ENCODE results near the gene TYSND1. TPM values are rescaled to one million over a fixed set of nuclear protein-coding genes. Genes with fewer than 3 reads are reported as not detected.
"Not testable (repeated sequence)": the region's sequence is repeated elsewhere in the genome, so short reads cannot be mapped to it uniquely, and the experiment has no call there.

The TYSND1 gene
- total RNA-seq, 3 donors from 2014 or later = 11.6 to 11.9 (median 11.8) TPM

DNA sequence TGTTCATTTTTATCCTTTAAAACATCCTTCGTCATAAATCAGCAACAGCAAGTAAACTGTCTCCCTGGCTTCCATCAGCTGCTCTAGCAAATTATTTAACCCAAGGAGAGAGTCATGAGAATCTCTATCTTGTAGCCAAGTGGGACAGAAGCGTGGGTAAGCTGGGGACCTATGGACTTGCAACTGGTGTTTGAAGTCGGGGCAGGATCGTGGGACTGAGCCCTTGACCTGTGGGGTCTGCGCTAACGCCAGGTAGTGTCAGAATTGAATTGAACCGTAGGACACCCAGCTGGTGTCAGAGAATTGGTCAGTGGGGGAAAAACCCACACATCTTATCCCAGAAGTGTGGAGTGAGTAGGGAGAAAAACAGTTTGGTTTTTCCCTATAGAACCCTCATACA lies 27.3 kb downstream of the TYSND1 start:
- ATAC-seq (no peak), DNase-seq (no peak)
- Mint-ChIP-seq H3K27me3 (ENCODE audit: low read depth) (no peaks in the 10 kb centered on the region), H3K4me3 (no peak overlapping the region), H3K9me3 (no peaks in the 10 kb centered on the region), H3K4me1 (ENCODE audit: low read depth) (peaks cover 2% of the 10 kb centered on the region), H3K36me3 (ENCODE audit: insufficient read depth) (peaks cover 7% of the 10 kb centered on the region)

DNA sequence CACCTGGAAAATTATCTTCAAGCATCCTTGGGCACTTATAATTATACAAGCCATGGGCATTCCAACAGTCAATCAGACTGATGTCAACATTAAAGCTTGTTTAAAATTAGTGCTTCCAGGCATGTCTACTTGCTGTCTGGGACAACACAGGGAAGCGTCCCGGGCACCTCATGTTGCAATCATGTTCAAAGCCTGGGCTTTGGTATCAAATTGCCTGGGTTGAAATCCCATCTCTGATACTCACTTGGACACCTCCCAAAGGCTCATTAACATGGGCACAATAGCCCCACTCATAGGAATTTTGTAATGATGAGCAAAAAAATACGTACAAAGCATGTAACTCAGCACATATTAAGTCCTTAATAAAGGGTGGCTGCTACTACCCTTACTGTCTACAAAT lies 28.3 kb downstream of the TYSND1 start:
- DNase-seq (no peak), ATAC-seq (no peak)
- Mint-ChIP-seq H3K9me3 (no peaks in the 10 kb centered on the region), H3K4me1 (ENCODE audit: low read depth) (peaks cover 2% of the 10 kb centered on the region), H3K4me3 (no peak overlapping the region), H3K27me3 (ENCODE audit: low read depth) (no peaks in the 10 kb centered on the region), H3K36me3 (ENCODE audit: insufficient read depth) (peaks cover 13% of the 10 kb centered on the region)

DNA sequence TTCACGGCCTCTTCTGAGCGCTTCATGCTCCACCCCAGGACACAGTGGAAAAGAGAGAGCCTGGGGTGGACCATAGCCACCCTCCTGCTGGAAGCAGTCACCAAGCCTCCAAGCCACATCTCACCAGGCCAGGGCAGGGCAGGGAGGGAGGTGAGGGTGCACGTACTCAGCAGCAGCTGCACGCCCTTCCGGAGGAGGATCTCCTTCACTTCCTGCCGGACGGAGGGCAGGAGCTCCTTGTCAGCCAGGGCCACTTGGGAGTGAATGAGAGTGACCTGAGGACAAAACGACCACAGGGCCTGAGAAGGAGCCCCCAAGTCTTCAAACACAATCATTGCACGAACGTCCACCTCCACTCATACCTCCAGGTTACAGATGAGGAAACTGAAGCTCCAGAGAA lies 28.9 kb downstream of the TYSND1 start:
- no peak for ATAC-seq

DNA sequence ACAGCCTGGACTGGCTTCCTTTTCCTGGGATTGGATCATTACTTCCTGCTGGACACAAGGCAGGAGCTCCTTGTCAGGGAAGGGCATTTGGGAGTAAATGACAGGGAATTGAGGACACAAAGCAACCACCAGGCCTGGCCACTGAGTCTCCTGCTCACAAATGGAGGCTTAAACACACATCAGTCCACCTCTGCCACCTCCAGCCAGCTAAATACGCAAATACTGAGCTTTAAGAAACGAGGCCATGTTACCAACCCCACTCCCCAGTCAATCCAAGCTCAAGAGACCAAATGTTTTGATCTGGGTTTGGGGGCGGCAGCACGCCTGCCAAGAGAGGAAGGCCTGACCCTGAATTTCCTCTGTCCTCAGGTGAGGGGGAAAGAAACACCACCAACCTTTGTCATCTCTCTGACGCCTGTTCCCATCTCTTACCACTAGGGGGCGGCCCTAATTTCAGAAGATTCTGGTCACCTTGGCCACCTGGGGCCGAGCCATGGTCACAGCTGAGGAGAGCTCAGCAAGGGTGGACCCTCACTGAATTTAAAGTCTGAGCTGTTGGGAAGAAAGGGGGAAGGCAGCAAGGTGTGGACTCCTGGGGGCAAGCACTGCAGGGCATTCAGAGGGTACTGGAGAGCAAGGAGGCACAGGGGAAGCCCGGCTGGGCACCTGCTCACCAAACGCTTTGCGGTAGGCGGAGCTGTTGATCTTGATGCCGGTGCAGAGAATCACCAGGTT lies 30.4 kb downstream of the TYSND1 start:
- no peak overlapping the region for H3K4me3 Mint-ChIP-seq
- H3K27me3 Mint-ChIP-seq (ENCODE audit: low read depth) = no peaks in the 10 kb centered on the region
- DNase-seq = peak; percentile 53
- no peaks in the 10 kb centered on the region for H3K9me3 Mint-ChIP-seq
- H3K36me3 Mint-ChIP-seq (ENCODE audit: insufficient read depth) = peaks cover 19% of the 10 kb centered on the region
- ATAC-seq = peak; percentile 76 to 84
- H3K4me1 Mint-ChIP-seq (ENCODE audit: low read depth) = peaks cover 2% of the 10 kb centered on the region

More for the DNA sequence above, 28.9 kb downstream of the TYSND1 start:
- Mint-ChIP-seq H3K27me3 (ENCODE audit: low read depth) (no peaks in the 10 kb centered on the region), H3K36me3 (ENCODE audit: insufficient read depth) (peaks cover 17% of the 10 kb centered on the region), H3K4me1 (ENCODE audit: low read depth) (peaks cover 2% of the 10 kb centered on the region), H3K4me3 (no peak overlapping the region), H3K9me3 (no peaks in the 10 kb centered on the region)
- DNase-seq = no peak

DNA sequence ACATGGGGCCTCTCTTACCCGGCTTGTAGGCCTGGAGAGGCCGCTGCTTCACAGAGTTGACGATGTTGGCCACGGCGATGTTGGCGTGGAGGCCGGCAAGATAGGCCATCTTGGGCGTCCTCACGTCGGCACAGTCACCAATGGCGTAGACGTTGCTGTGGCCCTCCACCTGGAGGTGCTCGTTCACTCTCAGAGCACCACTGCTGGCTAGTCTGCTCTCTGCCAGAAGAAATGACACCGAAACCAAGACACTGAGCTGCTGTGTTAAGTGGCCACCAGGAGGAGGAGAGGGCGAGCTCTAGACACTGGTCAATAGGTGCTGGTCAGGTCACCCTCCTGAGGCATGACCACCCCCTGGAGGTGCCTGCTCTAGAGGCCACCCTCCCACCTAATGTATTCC lies 31.6 kb downstream of the TYSND1 start:
- H3K27me3 Mint-ChIP-seq (ENCODE audit: low read depth) = no peaks in the 10 kb centered on the region
- ATAC-seq (no peak), DNase-seq (no peak)
- peaks cover 2% of the 10 kb centered on the region for H3K4me1 Mint-ChIP-seq (ENCODE audit: low read depth)
- H3K9me3 Mint-ChIP-seq = no peaks in the 10 kb centered on the region
- peaks cover 15% of the 10 kb centered on the region for H3K36me3 Mint-ChIP-seq (ENCODE audit: insufficient read depth)
- no peak overlapping the region for H3K4me3 Mint-ChIP-seq

DNA sequence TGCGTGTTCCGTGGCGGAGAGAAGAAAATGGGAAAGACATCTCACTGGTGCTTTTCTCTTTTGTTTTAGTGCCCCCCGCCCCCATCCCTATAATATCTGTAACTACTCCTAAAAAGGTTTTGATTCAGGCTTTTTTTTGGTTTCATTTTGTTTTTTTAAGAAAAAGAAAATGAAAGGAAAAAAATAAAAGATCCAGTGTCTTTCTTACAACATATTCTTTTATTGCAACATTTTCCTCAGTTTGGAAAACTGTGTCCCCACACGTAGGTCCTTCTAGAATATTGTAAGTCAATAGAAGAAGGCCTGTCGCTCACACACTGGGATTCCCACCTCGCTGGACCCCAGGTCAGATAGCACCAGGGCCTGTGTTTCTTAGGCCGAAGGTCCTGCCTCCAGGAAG lies 34.4 kb downstream of the TYSND1 start:
- Mint-ChIP-seq H3K4me3 (no peak overlapping the region), H3K4me1 (ENCODE audit: low read depth) (peaks cover 2% of the 10 kb centered on the region), H3K9me3 (no peaks in the 10 kb centered on the region), H3K27me3 (ENCODE audit: low read depth) (no peaks in the 10 kb centered on the region), H3K36me3 (ENCODE audit: insufficient read depth) (peaks cover 15% of the 10 kb centered on the region)
- ATAC-seq = no peak
- DNase-seq = no peak

DNA sequence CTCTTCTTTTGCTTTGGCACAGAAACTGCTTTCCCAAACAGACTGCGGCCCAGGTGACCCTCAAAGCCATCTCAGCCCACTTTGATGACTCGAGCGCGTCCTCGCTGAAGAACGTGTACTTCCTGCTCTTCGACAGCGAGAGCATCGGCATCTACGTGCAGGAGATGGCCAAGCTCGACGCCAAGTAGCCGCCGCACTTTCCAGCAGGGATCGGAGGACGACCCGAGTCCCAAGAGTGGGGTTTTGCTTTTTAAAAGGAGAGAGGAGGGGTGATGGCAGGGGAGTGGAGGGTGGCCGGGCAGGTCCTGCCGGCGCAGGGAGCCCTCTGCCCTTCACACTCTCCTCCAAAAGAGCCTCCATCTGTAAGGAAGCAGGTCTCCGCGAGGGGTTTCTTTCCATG lies 35.0 kb downstream of the TYSND1 start:
- peaks cover 15% of the 10 kb centered on the region for H3K36me3 Mint-ChIP-seq (ENCODE audit: insufficient read depth)
- H3K4me1 Mint-ChIP-seq (ENCODE audit: low read depth) = peaks cover 2% of the 10 kb centered on the region
- no peak for ATAC-seq
- no peak for DNase-seq
- H3K27me3 Mint-ChIP-seq (ENCODE audit: low read depth) = no peaks in the 10 kb centered on the region
- no peaks in the 10 kb centered on the region for H3K9me3 Mint-ChIP-seq
- no peak overlapping the region for H3K4me3 Mint-ChIP-seq

DNA sequence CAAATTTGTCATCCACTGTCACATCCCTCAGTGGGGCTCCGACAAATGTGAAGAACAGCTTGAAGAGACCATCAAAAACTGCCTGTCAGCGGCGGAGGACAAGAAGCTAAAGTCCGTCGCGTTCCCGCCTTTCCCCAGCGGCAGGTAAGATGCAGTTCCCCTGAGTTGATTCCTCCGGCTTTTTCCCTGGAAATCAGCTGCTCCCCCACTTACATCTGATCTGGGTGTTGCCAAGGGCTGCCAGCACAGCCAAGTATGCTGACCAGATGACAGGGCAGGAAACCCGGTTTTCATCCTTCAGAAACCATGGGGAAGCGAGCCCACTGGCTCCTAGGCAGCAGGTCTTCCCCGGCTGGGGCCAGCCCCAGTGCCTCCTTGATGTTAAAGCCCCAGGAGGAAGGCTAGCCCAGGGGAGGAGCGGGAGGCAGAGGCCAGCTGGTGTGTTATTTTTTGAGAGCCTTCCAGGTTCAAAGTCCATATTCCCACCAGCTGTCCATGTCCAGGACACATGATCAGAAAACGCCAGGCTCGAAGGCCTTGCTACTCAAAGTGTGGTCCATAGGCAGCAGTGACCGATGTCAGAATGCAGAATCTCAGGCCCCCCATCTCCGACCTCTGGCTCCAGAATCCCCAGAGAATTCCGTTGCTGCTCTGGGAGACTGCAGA lies 37.3 kb downstream of the TYSND1 start:
- Mint-ChIP-seq H3K9me3 (no peaks in the 10 kb centered on the region), H3K4me3 (no peak overlapping the region), H3K36me3 (ENCODE audit: insufficient read depth) (peaks cover 15% of the 10 kb centered on the region), H3K27me3 (ENCODE audit: low read depth) (no peaks in the 10 kb centered on the region), H3K4me1 (ENCODE audit: low read depth) (no peaks in the 10 kb centered on the region)
- ATAC-seq (no peak), DNase-seq (no peak)

DNA sequence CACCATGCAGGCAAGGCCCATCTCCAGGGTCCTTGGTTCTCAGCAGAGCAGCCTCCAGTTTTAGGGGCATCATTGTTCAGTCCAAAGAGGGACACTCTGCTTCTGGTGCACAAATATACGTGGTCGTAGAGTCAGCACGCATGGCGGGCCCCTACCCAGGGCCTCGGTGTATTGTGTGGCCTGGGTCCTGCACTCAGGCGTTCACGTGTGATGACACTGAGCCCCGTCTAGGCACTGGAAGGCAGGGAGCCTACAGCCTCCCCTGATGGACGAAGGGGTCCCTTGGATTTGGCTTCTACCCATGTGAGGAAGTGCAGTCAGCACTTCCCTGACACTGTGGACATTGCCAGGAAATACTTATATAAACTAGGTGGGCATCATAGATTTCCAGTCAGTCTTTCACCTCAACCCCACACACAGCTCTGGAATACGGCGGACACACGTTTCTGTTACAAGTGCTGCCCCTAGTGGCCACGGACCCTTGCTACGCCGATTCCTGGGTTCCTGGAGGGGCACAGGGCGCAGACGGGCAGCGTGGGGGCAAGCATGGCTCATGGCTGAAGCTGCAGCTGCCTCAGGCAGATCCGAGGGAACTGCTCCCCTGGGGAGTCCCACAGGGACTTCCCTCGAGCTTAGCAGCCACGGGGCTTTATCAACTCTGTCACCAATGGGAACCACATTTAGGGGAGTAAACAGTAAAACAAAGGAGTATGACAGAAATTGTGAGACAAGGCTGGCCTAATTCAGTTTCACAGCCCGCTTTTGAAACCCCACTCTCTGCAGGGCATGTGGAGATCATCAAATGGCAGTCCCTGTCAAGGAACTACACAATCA lies 39.3 kb downstream of the TYSND1 start:
- Mint-ChIP-seq H3K4me1 (ENCODE audit: low read depth) (no peaks in the 10 kb centered on the region), H3K4me3 (no peak overlapping the region), H3K9me3 (no peaks in the 10 kb centered on the region), H3K36me3 (ENCODE audit: insufficient read depth) (peaks cover 6% of the 10 kb centered on the region), H3K27me3 (ENCODE audit: low read depth) (no peaks in the 10 kb centered on the region)
- DNase-seq (no peak), ATAC-seq (peak in 1 of 2 donors; percentile 37)

DNA sequence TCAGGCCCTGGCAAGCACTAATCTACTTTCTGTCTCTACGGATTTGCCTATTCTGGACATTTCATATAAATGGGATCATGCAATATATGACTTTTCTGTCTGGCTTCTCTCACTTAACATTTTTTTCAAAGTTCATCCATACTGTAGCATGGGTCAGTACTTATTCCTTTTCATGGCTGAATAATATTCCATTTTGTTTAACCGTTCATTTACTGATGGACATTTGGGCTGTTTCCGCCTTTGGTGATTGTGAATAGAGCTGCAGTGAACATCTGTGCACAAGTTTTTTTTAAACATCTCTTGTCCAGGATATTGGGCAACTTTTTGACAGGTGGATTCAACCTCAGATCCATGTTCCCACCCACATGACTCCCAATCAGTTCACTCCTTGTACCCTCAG lies 44.8 kb downstream of the TYSND1 start:
- Mint-ChIP-seq H3K9me3 (no peaks in the 10 kb centered on the region), H3K36me3 (ENCODE audit: insufficient read depth) (peaks cover 23% of the 10 kb centered on the region), H3K4me1 (ENCODE audit: low read depth) (peaks cover 2% of the 10 kb centered on the region), H3K27me3 (ENCODE audit: low read depth) (no peaks in the 10 kb centered on the region), H3K4me3 (no peak overlapping the region)
- ATAC-seq (no peak), DNase-seq (no peak)

DNA sequence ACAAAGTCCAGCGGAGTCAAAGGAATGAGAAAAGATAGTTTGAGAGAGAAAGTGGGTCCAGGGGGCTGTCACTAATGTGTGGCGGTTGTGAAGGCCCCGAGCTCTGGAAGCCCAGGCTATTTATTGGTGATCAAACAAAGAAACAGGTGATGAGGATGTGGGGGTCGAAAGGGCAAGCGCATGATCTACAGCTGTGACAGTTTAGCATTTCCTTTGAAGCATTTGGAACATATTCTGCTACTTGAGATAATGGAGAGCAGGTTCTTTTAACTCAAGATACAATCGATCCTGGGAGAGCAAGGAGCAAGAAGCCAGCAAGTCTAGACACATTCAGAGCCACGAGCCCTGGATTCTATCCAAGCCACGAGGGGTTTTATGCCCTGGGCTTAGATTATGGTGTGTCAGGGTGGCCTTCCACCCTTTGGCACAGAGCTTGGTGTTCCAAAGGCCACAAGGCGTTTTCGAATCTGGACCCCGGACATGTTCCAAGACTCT lies 45.4 kb downstream of the TYSND1 start:
- peaks cover 23% of the 10 kb centered on the region for H3K36me3 Mint-ChIP-seq (ENCODE audit: insufficient read depth)
- H3K4me3 Mint-ChIP-seq; H3K4me1 Mint-ChIP-seq (ENCODE audit: low read depth); DNase-seq; H3K9me3 Mint-ChIP-seq; H3K27me3 Mint-ChIP-seq (ENCODE audit: low read depth); ATAC-seq: not testable (repeated sequence)

DNA sequence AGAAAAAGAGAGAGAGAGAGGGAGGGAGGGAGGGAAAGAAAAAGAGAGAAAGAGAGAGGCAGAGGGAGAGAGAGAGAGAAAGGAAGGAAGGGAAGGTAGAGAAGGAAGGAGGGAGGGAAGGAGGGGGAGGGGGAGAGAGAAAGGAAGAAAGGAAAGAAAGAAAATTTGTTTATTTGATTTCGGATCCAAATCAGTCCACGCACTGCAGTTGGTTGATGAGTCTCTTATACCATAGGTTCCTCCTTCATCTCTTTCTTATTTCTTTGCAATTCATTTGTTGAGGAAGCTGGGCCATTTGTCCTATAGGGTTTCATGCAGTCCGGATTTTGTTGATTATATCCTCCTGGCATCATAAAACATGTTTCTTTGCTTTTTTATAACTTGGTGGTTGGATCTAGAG lies 48.2 kb downstream of the TYSND1 start:
- H3K36me3 Mint-ChIP-seq (ENCODE audit: insufficient read depth) = peaks cover 23% of the 10 kb centered on the region
- ATAC-seq = no peak
- peaks cover 25% of the 10 kb centered on the region for H3K4me1 Mint-ChIP-seq (ENCODE audit: low read depth)
- H3K9me3 Mint-ChIP-seq = no peaks in the 10 kb centered on the region
- no peaks in the 10 kb centered on the region for H3K27me3 Mint-ChIP-seq (ENCODE audit: low read depth)
- no peak overlapping the region for H3K4me3 Mint-ChIP-seq
- DNase-seq = no peak

DNA sequence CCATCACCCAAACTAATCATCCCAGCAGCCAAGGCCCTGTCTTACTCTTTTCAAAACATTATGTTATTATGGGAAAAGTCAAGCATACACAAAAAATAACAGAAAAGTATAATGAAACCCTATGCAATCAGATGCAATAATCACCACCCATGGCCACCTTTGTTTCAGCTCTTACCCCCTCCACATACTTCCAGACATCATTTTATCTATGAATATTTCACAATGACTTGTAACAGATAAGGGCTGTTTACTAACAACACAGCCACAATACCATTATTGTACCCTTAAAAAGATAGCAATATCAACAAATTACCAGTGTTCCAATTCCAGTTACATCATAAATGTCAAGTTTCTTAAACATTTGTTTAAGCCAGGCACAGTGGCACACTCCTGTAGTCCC lies 49.0 kb downstream of the TYSND1 start:
- DNase-seq (no peak), ATAC-seq (no peak)
- Mint-ChIP-seq H3K36me3 (ENCODE audit: insufficient read depth) (peaks cover 23% of the 10 kb centered on the region), H3K4me1 (ENCODE audit: low read depth) (peaks cover 32% of the 10 kb centered on the region), H3K27me3 (ENCODE audit: low read depth) (no peaks in the 10 kb centered on the region), H3K9me3 (no peaks in the 10 kb centered on the region), H3K4me3 (no peak overlapping the region)

DNA sequence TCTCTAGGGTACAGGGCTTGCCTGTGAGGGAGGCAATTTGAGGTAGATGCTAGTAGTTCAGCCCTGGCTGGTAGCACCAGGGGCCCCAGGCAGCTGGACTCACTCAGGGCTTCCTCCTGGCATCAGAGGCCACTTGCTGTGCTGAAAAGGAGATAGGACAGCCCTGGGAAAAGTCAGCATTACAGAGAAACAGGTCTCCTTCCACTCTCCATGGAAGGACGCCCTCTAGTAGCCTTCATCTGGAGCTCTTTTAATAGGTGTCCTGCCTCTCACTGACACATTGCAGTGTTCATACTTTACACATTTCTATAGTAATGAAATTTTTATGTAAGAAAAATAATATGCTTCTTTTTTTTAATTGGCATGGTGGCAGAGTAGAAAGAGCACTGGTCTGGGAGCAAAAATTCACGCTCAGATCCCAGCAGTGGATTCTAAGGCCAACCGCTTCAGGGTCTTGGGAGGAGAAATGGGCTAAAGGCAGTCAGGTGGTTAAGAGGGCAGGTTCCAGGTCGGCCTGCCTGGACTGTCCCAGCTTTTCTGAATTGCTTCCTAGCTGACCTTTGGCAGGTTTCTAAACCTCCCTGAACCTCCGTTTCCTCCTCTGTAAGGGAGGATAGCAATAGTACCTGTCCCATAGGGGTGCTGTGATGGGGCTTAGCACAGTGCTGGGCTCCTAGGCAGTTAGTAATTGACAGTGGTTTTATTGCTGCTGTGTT lies 49.6 kb downstream of the TYSND1 start:
- Mint-ChIP-seq H3K36me3 (ENCODE audit: insufficient read depth) (peaks cover 20% of the 10 kb centered on the region), H3K4me3 (no peak overlapping the region), H3K9me3 (no peaks in the 10 kb centered on the region), H3K4me1 (ENCODE audit: low read depth) (peaks cover 37% of the 10 kb centered on the region), H3K27me3 (ENCODE audit: low read depth) (no peaks in the 10 kb centered on the region)
- no peak for ATAC-seq
- no peak for DNase-seq
